COLO829 (cell line): ENCODE results near the gene PLBD2.
"Not testable (repeated sequence)": the region's sequence is repeated elsewhere in the genome, so short reads cannot be mapped to it uniquely, and the experiment has no call there.

ENCODE experiments used
- DNase-seq: peaks from one replicate; pipeline ENCODE4 v3.0.0; 2012; ENCODE audit warnings: low spot score

The PLBD2 gene

GRCh38 chr12:113333877-113334785 is 24.3 kb upstream of the PLBD2 start:
- DNase-seq = no peak

DNA sequence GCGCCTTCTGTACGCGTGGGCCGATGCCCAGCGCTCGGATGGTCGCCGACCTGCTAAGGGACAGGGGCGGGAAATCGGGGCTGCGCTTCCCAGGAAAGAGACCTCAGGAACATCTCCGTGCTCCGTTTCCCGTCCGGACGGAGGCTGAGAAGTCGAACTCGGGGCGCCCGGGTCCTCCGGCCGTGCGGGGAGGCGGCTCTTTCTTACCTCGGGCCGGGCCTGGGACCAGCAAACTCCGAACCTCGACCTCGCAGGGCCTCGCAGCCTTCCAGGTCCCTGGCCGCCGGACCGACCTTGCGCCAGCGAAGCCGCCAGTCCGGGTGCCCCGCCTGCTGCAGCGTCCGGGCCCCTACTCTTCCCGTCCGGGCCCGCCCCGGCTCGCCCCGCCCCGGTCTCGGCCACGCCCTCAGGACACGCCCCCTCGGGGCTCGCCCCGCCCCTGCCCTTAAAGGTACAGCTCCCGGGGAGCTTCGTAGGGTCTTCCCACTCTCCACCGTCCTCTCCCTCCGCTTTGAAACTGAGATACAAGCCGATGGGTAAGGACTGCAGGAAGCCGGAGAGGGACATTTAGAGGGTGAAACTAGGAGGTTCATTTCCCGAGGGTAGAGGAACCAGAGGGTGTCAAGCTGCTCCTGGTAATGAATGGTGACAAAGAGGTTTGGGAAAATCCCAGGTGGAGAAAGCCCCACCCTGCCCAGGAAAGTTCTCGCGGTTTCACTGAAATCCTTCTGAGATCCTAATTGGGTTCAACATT is 23.4 kb upstream of the PLBD2 start, which contains the start of gene SLC8B1:
SLC8B1 (minus strand) TSS at position 324 of the 754 bp plus-strand sequence. CDS start 2,231 bp downstream, outside the sequence.
- peak; percentile 79 for DNase-seq

DNA sequence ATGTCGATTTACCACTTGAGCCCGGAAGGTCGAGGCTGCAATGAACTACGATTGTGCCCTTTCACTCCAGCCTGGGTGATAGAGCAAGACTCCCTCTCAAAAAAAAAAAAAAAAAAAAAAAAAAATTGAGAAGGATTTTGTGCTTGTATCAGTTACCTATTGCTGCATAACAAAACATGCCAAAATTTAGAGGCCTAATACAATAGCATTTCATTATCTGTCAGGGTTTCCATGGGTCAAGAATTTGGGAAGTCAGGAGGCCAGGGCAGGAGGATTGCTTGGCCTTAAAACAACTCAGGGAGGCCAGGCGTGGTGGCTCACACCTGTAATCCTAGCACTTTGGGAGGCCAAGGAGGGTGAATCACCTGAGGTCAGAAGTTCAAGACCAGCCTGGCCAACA is 18.8 kb upstream of the PLBD2 start:
- DNase-seq = no peak

DNA sequence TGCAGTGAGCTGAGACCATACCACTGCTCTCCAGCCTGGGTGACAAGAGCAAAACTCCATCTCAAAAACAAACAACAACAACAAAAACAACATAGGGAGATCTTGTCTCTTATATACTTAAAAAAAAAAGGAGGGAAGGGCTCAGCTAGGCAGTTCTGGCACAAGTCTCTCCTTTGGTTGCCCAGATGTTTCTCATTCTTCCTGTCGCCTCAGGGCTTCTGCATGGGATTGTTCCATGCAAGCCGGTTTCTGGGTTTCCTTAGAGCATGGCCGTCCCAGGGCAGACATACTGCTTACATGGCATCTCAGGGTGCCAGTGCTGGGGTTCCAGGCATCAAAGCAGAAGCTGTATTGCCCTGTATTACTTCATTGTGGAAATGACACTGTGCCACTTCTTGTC is 18.3 kb upstream of the PLBD2 start:
- DNase-seq = no peak

DNA sequence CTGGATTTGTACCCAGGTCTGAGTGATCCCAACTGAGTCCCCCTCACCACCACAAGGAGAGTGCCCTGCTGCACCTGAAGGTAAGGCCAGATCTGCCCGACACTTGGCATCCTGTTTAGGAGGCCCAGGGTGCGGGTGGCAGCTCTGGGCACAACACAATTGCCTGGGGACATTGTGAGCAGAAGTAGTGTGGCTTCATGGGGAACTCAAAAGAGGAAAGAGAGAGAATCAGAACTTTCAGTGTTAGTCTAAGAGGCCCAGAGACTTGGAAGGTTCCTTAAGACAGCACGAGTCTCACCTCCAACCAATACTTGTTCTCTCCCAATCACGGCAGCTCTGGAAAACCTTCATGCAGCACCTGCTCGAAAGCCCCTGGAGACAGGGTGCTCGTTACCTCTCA is 16.9 kb upstream of the PLBD2 start:
- DNase-seq = no peak

GRCh38 chr12:113345318-113345717 is 13.1 kb upstream of the PLBD2 start:
- no peak for DNase-seq

GRCh38 chr12:113346353-113346752 is 12.0 kb upstream of the PLBD2 start:
- no peak for DNase-seq

DNA sequence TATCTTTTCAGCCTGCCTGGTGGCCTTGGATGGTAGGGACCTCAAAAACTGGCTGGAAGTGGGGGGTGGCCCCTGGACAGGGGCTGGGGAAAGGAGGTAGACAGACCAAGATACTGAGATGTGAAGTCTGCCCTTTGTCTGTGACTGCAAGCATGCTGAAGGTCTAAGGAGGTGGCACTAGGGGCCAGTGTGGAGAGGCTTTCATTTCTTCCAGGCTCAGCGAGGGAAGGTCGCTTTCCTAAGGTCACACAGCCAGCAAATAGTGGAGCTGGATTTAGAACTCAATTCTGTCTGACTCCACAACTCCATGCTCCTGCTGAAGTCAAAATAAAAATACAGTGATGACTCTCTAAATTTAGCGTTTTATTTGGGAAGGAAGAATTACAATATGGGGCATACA is 11.3 kb upstream of the PLBD2 start:
- no peak for DNase-seq

DNA sequence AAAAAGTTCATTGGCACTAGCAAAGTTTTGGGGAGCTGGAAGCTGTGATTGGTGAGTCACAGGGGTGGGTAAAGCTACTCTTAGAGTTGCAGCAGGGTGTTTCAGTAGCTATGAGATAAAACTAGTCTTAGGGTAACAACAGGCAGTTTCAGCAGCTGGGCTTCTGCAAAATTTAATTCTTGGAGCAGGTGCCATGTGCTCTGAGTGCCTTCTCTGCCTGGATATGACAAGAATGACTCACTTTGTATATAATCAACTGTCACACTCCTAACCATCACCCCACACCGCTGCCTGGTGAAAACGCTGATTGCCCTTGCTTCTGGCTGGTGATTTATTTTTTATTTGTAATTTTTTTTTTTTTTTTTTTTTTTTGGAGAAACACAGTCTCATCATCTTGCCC is 10.5 kb upstream of the PLBD2 start:
- DNase-seq = no peak

DNA sequence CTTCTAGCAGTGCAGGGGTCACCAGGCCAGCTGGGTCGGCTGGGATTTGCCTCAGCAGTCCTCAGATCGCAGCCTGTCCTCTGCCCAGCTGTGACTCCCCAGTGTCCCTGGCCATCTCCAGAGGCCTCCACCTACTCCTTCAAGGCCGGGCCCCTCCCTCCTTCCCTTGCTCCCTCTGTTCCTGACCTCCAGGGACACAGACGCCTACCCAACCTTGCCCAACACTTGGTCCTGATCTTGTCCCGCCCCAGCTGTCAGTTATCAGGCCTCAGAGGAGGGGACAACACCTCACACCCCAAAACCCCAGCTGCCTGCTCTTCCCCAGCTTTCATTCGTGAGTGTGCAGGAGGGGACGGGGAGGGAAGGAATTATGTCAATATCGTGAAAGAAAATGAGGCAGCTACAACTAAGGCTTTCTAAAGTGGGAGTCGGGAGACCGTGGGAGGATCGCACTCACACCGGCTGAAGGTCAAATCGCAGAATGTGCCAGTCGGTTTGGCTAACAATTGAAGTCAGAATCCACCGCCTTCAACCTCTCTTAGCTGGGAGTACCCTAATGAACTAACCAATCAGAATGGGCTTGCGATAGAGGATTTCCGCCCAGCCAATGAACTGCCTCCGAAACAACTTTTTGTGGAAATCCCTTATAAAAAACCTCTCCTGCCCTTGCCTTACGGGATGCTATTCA is 9.4 kb upstream of the PLBD2 start:
- DNase-seq = no peak

DNA sequence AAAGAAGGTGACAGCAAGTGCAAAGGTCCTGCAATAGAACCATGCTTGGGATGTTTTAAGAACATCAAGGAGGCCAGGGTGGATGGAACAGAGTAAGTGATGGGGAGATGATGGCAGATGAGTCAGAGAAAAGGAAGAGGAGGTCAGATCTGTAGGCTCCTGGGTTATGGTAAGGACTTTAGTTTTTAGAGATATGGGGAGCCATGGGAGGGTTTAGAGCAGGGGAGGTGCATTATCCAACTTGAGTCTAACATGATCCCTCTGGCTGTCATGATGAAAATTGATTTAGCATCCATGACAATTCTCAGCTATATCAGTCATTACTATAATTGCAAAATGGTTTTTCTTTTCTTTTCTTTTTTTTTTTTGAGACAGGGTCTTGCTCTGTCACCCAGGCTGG is 7.3 kb upstream of the PLBD2 start:
- DNase-seq = no peak

- not testable (repeated sequence) for DNase-seq
Observed at GRCh38 chr12:113354192-113354591, 4.2 kb upstream of the PLBD2 start.

DNA sequence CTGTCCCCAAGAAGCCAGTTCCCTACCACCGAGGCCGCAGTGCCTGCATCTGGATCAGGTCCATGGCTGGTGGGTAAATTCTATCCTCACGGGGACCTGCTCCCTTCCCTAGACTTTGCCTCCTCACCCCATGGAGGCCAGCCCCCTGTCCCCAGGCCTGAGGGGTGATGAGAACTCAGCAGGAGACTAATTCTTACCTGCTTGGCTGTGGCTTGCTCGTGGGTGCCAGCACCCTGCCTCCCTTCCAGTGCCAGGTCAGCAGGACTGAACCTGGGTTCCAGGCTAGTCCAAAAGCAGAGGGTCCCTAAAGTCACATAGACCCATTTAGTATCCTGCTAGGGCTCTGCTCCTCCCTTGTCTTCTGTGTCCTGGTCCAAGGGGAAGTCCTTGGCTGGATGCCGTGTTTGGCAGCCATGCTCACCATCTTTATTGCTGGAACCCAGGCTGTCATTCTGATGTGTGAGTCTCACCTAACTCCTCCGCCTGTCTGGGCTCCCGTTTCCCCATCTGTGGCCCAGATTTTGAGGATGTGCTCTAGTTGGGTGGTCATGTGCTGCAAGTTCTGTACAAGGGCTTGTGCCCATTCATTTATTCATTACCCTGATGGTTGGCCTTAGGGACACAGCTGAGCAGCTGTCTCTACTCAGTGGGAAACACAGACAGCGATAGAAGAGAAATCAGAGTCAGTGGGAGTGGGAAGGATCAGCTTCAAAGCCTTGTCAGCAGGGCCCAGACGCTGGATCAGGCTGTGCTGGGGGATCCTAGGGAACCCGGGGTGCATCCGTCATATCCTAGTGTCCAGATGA is 949 bp downstream of the PLBD2 start:
- no peak for DNase-seq

DNA sequence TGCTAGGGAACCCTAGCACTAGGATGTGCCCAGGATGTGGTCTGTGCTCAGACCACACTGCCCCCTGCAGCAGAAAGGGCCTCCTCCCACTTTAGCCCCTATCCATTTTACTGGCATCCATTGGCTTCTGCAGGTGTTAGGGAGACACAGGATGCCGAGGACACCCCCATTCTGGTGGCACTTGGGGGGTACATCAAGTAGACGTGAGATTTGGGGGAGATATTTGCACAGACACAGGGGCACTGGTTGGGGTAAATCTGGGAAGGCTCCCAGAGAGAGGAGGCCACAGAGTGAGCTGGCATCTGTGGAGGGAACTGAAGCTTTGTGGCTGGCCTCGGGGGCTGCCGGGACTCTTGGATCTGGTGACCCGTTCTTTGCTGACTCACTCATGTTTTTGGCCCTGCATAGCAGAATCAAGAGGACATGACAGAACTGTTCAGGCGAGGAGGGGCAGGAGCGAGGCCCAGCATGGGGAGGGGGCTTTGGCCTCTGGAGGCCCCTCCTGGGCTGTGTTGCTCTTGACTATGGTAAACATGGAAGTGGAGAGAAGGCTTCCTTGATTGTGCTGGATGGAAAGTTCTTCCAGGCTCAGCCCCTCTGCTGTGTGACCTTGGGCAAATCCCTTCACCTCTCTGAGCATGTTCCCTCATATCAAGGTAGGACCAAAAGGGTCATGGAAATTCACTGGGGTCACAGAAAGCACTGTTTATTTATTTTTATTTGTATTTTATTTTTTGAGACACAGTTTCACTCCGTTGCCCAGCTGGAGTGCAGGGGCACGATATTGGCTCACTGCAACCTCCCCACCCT is 1.8 kb downstream of the PLBD2 start:
- no peak for DNase-seq

GRCh38 chr12:113361574-113362370 is 3.4 kb downstream of the PLBD2 start:
- DNase-seq = no peak

DNA sequence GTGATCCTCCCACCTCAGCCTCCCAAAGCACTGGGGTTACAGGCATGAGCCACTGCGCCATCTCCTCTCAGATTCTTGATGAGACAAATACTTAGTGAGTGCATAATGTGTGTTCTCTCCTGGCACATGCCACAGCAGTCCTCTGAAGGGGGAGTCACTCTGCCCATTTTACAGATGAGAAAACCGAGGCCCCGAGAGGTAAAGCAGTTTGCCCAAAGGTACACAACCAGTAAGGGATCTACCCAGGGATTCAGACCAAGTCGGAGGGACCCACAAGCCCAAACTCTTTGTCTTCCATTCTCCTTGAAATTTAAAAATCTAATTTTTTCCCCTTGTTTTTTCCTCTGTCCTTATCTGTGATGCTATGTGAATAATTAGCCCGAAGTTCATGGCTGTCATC is 6.3 kb downstream of the PLBD2 start:
- DNase-seq = no peak

DNA sequence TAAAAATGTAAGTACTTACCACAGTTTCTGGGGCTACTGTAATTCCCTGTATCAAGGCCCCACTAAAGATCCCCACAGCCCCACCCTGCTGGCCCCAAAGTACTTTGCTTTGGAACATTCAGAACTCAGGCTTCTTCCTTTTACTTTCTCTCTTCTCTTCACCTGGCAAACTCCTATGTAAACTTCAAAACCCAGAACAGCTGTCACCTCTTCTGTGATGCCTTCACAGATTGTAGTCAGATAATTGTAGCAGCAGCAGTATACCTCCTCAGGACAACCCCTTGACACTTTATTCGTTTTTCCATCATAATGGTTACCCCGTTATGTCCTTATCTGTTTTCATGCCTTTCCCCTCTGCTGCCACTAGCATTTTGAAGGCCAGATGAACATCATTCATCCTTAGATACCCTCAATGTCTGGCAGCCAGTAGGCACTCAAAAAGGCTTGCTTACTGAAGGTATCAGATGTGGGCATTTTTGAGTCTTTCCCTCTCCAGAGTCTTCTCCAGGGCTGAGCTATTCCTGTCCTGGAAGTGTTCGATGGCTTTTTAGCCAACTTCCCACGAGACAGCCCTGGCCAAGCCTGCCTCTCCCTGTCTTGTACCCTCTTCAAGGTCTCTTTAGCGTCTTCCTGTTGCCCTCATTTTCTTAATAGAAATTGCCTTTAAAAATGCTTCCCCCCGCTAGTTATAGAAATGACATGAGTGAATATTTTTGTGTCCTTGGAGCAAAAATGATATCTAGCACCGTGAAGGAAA is 7.4 kb downstream of the PLBD2 start:
- no peak for DNase-seq

DNA sequence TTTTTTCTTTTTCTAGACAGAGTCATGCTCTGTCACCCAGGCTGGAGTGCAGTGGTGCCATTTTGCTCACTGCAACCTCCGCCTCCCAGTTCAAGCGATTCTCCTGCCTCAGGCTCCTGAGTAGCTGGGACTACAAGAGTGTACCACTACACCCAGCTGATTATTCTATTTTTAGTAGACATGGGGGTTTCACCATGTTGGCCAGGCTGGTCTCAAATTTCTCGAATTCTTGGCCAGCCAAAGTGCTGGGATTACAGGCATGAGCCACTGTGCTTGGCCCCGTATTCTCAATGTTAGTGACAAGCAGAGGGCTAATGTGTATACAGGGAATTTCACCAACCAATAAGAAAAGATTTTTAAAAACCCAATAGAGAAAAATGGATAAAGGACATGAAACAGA is 8.4 kb downstream of the PLBD2 start:
- DNase-seq = no peak

- DNase-seq = no peak
Observed at GRCh38 chr12:113368331-113368730, 9.9 kb downstream of the PLBD2 start.
